ENCODE data around the gene PPFIBP2. TPM values are rescaled to one million over a fixed set of nuclear protein-coding genes. Genes with fewer than 3 reads are reported as not detected.

Gene PPFIBP2
- total RNA-seq, 1 donor from 2014 or later, result 8.7 TPM

- Histone ChIP-seq H4K20me1 (ENCODE audit: low read depth) (no peaks in the 10 kb centered on the region), H3K27me3 (no peaks in the 10 kb centered on the region)
- no peaks in the 10 kb centered on the region for H3K9me3 Mint-ChIP-seq
Measured at GRCh38 chr11:7488681-7489080, 25.1 kb upstream of the PPFIBP2 start.

GRCh38 chr11:7489376-7489775 is 24.4 kb upstream of the PPFIBP2 start:
- Histone ChIP-seq H3K9me3 (ENCODE audit: low read depth) (no peaks in the 10 kb centered on the region), H3K27me3 (no peaks in the 10 kb centered on the region), H3K79me2 (ENCODE audit: low read depth) (no peaks in the 10 kb centered on the region), H3F3A (ENCODE audit: low read depth) (no peaks in the 10 kb centered on the region), H3K4me3 (no peak overlapping the region), H3K27ac (no peak overlapping the region), H3K4me1 (no peaks in the 10 kb centered on the region), H3K4me2 (no peak overlapping the region), H2AFZ (replicated peaks) (no peak overlapping the region), H3K36me3 (no peaks in the 10 kb centered on the region), H3K9ac (no peak overlapping the region), H4K20me1 (ENCODE audit: low read depth) (no peaks in the 10 kb centered on the region)
- H3K36me3 Mint-ChIP-seq, result no peaks in the 10 kb centered on the region
- no peak for TF ChIP-seq EZH2 (IDR thresholded peaks at IDR 0.05)
- TF ChIP-seq, protein P1, sequence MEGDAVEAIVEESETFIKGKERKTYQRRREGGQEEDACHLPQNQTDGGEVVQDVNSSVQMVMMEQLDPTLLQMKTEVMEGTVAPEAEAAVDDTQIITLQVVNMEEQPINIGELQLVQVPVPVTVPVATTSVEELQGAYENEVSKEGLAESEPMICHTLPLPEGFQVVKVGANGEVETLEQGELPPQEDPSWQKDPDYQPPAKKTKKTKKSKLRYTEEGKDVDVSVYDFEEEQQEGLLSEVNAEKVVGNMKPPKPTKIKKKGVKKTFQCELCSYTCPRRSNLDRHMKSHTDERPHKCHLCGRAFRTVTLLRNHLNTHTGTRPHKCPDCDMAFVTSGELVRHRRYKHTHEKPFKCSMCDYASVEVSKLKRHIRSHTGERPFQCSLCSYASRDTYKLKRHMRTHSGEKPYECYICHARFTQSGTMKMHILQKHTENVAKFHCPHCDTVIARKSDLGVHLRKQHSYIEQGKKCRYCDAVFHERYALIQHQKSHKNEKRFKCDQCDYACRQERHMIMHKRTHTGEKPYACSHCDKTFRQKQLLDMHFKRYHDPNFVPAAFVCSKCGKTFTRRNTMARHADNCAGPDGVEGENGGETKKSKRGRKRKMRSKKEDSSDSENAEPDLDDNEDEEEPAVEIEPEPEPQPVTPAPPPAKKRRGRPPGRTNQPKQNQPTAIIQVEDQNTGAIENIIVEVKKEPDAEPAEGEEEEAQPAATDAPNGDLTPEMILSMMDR (IDR thresholded peaks at IDR 0.05), result no peak
- no peak for TF ChIP-seq EZH2phosphoT487 (IDR thresholded peaks at IDR 0.05)
- peaks cover 4% of the 10 kb centered on the region for H3K27me3 Mint-ChIP-seq (ENCODE audit: insufficient read depth, low read depth)
- no peak overlapping the region for H3K27ac Mint-ChIP-seq
- DNase-seq (ENCODE audit: low spot score), result no peak
- no peaks in the 10 kb centered on the region for H3K9me3 Mint-ChIP-seq
- H3K4me3 Mint-ChIP-seq, result no peak overlapping the region
- H3K4me1 Mint-ChIP-seq, result peaks cover 12% of the 10 kb centered on the region

More at GRCh38 chr11:7488681-7489080, 25.1 kb upstream of the PPFIBP2 start:
- no peaks in the 10 kb centered on the region for H3K9me3 ChIP-seq (ENCODE audit: low read depth)
- H3K4me1 Mint-ChIP-seq, result peaks cover 12% of the 10 kb centered on the region
- no peak overlapping the region for H3K4me3 Mint-ChIP-seq
- H3K9ac ChIP-seq, result no peak overlapping the region
- H3K79me2 ChIP-seq (ENCODE audit: low read depth), result no peaks in the 10 kb centered on the region
- no peaks in the 10 kb centered on the region for H3K36me3 ChIP-seq
- H3K4me3 ChIP-seq, result no peak overlapping the region
- H3F3A ChIP-seq (ENCODE audit: low read depth), result no peaks in the 10 kb centered on the region
- TF ChIP-seq, protein P1 (IDR thresholded peaks at IDR 0.05), result no peak
- no peak for TF ChIP-seq EZH2phosphoT487 (IDR thresholded peaks at IDR 0.05)
- no peak for TF ChIP-seq EZH2 (IDR thresholded peaks at IDR 0.05)
- no peak overlapping the region for H2AFZ ChIP-seq (replicated peaks)
- no peaks in the 10 kb centered on the region for H3K36me3 Mint-ChIP-seq
- no peaks in the 10 kb centered on the region for H3K4me1 ChIP-seq
- peaks cover 4% of the 10 kb centered on the region for H3K27me3 Mint-ChIP-seq (ENCODE audit: insufficient read depth, low read depth)
- no peak for DNase-seq (ENCODE audit: low spot score)
- no peak overlapping the region for H3K27ac Mint-ChIP-seq
- no peak overlapping the region for H3K27ac ChIP-seq
- no peak overlapping the region for H3K4me2 ChIP-seq

DNA sequence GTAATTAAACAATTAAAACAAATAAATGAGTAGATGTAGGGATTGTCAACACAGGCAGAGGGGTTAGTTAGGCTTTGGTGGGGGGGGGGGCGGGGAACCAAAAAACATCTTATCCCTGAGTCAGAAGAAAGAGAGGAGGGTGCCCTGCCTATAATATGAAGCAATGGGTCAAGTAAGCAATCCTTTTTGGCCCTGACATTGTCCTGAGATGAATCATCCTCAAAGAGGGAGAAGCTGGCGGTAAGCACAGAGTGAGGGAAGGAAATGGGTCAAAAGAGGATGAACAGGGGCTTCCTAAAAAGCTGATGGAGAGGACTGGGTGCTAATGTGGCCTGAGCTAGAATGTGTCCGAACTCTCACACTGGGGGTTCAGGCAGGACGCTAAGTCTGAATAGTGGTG is 23.7 kb upstream of the PPFIBP2 start:
- Histone ChIP-seq H3K27ac (no peak overlapping the region), H2AFZ (replicated peaks) (no peak overlapping the region), H3K36me3 (no peaks in the 10 kb centered on the region), H3K27me3 (no peaks in the 10 kb centered on the region), H3K4me1 (no peaks in the 10 kb centered on the region), H4K20me1 (ENCODE audit: low read depth) (no peaks in the 10 kb centered on the region), H3K79me2 (ENCODE audit: low read depth) (no peaks in the 10 kb centered on the region), H3K9me3 (ENCODE audit: low read depth) (no peaks in the 10 kb centered on the region), H3K4me3 (no peak overlapping the region), H3K4me2 (no peak overlapping the region), H3F3A (ENCODE audit: low read depth) (no peaks in the 10 kb centered on the region), H3K9ac (no peak overlapping the region)
- Mint-ChIP-seq H3K4me1 (peaks cover 10% of the 10 kb centered on the region), H3K27ac (no peak overlapping the region), H3K9me3 (no peaks in the 10 kb centered on the region), H3K36me3 (no peaks in the 10 kb centered on the region), H3K27me3 (ENCODE audit: insufficient read depth, low read depth) (peaks cover 4% of the 10 kb centered on the region), H3K4me3 (no peak overlapping the region)
- TF ChIP-seq EZH2 (IDR thresholded peaks at IDR 0.05), result no peak
- TF ChIP-seq, protein P1 (IDR thresholded peaks at IDR 0.05), result no peak
- no peak for TF ChIP-seq EZH2phosphoT487 (IDR thresholded peaks at IDR 0.05)
- DNase-seq (ENCODE audit: low spot score), result no peak

Measured in neural progenitor cell (in vitro differentiated cells).